ENCODE measurements around the gene HTR2A.

HTR2A gene

GRCh38 chr13:46906405-46906804 lies 9.6 kb upstream of the HTR2A start:
- H3K9ac ChIP-seq, result no peak overlapping the region
- no peaks in the 10 kb centered on the region for H3K4me1 ChIP-seq
- H3K27me3 ChIP-seq (ENCODE audit: control insufficient read depth, insufficient read depth, low read length), result no peaks in the 10 kb centered on the region
- no peak overlapping the region for H3K27ac ChIP-seq
- no peak overlapping the region for H3K4me2 ChIP-seq (ENCODE audit: low read length)
- H2AFZ ChIP-seq, result no peak overlapping the region
- TF ChIP-seq CTCF (IDR thresholded peaks at IDR 0.05), result no peak
- H3K36me3 ChIP-seq (ENCODE audit: control insufficient read depth, insufficient read depth, low read length), result no peaks in the 10 kb centered on the region
- H3K4me3 ChIP-seq (ENCODE audit: low read depth, low read length), result no peak overlapping the region
- no peaks in the 10 kb centered on the region for H3K9me3 ChIP-seq (ENCODE audit: control insufficient read depth, low read length)
- H3K79me2 ChIP-seq, result no peaks in the 10 kb centered on the region

GRCh38 chr13:46905249-46905648 lies 8.4 kb upstream of the HTR2A start:
- no peaks in the 10 kb centered on the region for H3K79me2 ChIP-seq
- no peak overlapping the region for H3K9ac ChIP-seq
- no peak for TF ChIP-seq CTCF (IDR thresholded peaks at IDR 0.05)
- no peak overlapping the region for H3K4me3 ChIP-seq (ENCODE audit: low read depth, low read length)
- no peak overlapping the region for H3K27ac ChIP-seq
- H3K4me1 ChIP-seq, result no peaks in the 10 kb centered on the region
- H3K9me3 ChIP-seq (ENCODE audit: control insufficient read depth, low read length), result no peaks in the 10 kb centered on the region
- H3K27me3 ChIP-seq (ENCODE audit: control insufficient read depth, insufficient read depth, low read length), result no peaks in the 10 kb centered on the region
- no peaks in the 10 kb centered on the region for H3K36me3 ChIP-seq (ENCODE audit: control insufficient read depth, insufficient read depth, low read length)
- H3K4me2 ChIP-seq (ENCODE audit: low read length), result no peak overlapping the region
- no peak overlapping the region for H2AFZ ChIP-seq

GRCh38 chr13:46903748-46904147 lies 6.9 kb upstream of the HTR2A start:
- Histone ChIP-seq H3K36me3 (ENCODE audit: control insufficient read depth, insufficient read depth, low read length) (no peaks in the 10 kb centered on the region), H3K79me2 (no peaks in the 10 kb centered on the region), H3K4me3 (ENCODE audit: low read depth, low read length) (no peak overlapping the region), H3K9me3 (ENCODE audit: control insufficient read depth, low read length) (no peaks in the 10 kb centered on the region), H3K27me3 (ENCODE audit: control insufficient read depth, insufficient read depth, low read length) (no peaks in the 10 kb centered on the region), H2AFZ (no peak overlapping the region), H3K9ac (no peak overlapping the region), H3K27ac (no peak overlapping the region), H3K4me2 (ENCODE audit: low read length) (no peak overlapping the region), H3K4me1 (no peaks in the 10 kb centered on the region)
- no peak for TF ChIP-seq CTCF (IDR thresholded peaks at IDR 0.05)

GRCh38 chr13:46901721-46902120 lies 4.9 kb upstream of the HTR2A start:
- no peaks in the 10 kb centered on the region for H3K79me2 ChIP-seq
- no peaks in the 10 kb centered on the region for H3K27me3 ChIP-seq (ENCODE audit: control insufficient read depth, insufficient read depth, low read length)
- no peaks in the 10 kb centered on the region for H3K36me3 ChIP-seq (ENCODE audit: control insufficient read depth, insufficient read depth, low read length)
- no peaks in the 10 kb centered on the region for H3K4me1 ChIP-seq
- H3K9me3 ChIP-seq (ENCODE audit: control insufficient read depth, low read length), result no peaks in the 10 kb centered on the region
- H2AFZ ChIP-seq, result no peak overlapping the region
- no peak overlapping the region for H3K9ac ChIP-seq
- no peak for TF ChIP-seq CTCF (IDR thresholded peaks at IDR 0.05)
- H3K27ac ChIP-seq, result no peak overlapping the region
- no peak overlapping the region for H3K4me3 ChIP-seq (ENCODE audit: low read depth, low read length)
- no peak overlapping the region for H3K4me2 ChIP-seq (ENCODE audit: low read length)

GRCh38 chr13:46899801-46900200 lies 2.9 kb upstream of the HTR2A start:
- TF ChIP-seq CTCF (IDR thresholded peaks at IDR 0.05), result no peak
- H3K9ac ChIP-seq, result no peak overlapping the region
- no peak overlapping the region for H3K27ac ChIP-seq
- H3K36me3 ChIP-seq (ENCODE audit: control insufficient read depth, insufficient read depth, low read length), result no peaks in the 10 kb centered on the region
- H3K9me3 ChIP-seq (ENCODE audit: control insufficient read depth, low read length), result no peaks in the 10 kb centered on the region
- H3K27me3 ChIP-seq (ENCODE audit: control insufficient read depth, insufficient read depth, low read length), result no peaks in the 10 kb centered on the region
- H2AFZ ChIP-seq, result no peak overlapping the region
- no peak overlapping the region for H3K4me2 ChIP-seq (ENCODE audit: low read length)
- H3K4me1 ChIP-seq, result no peaks in the 10 kb centered on the region
- H3K4me3 ChIP-seq (ENCODE audit: low read depth, low read length), result no peak overlapping the region
- no peaks in the 10 kb centered on the region for H3K79me2 ChIP-seq
